GM19463 (cell line): ENCODE data around the gene FBN1.

Experiments
- ATAC-seq: cut with Tn5 transposase; IDR thresholded peaks from one replicate; pipeline ENCODE4 v1.9.1; 2021; ENCODE audit warnings: mild to moderate bottlenecking, moderate library complexity; ENCODE audit not compliant: unreplicated experiment

The FBN1 gene

GRCh38 chr15:48442011-48442410 lies 203.5 kb downstream of the FBN1 start:
- no peak for ATAC-seq

- no peak for ATAC-seq
These were observed 205.4 kb downstream of the FBN1 start for GRCh38 chr15:48440084-48440483.

- ATAC-seq, result no peak
These were observed 208.3 kb downstream of the FBN1 start for GRCh38 chr15:48437178-48437577.

GRCh38 chr15:48435321-48435720 lies 210.2 kb downstream of the FBN1 start:
- no peak for ATAC-seq

GRCh38 chr15:48433226-48433886 lies 212.2 kb downstream of the FBN1 start:
- peak; percentile 95 for ATAC-seq

GRCh38 chr15:48432688-48433087 lies 212.8 kb downstream of the FBN1 start:
- ATAC-seq, result no peak

GRCh38 chr15:48427960-48428547 lies 217.5 kb downstream of the FBN1 start:
- no peak for ATAC-seq

GRCh38 chr15:48427479-48427878 lies 218.0 kb downstream of the FBN1 start:
- no peak for ATAC-seq

- ATAC-seq, result no peak
These were observed 218.6 kb downstream of the FBN1 start for GRCh38 chr15:48426941-48427340.

- ATAC-seq, result no peak
These were observed 219.5 kb downstream of the FBN1 start for GRCh38 chr15:48426044-48426443.

- no peak for ATAC-seq
These were observed 220.5 kb downstream of the FBN1 start for GRCh38 chr15:48425051-48425450.

- no peak for ATAC-seq
These were observed 221.5 kb downstream of the FBN1 start for GRCh38 chr15:48423896-48424475.

GRCh38 chr15:48423342-48423741 lies 222.2 kb downstream of the FBN1 start:
- no peak for ATAC-seq

GRCh38 chr15:48422401-48422800 lies 223.1 kb downstream of the FBN1 start:
- ATAC-seq, result no peak

- no peak for ATAC-seq
These were observed 224.1 kb downstream of the FBN1 start for GRCh38 chr15:48421362-48421761.

GRCh38 chr15:48419896-48420295 lies 225.6 kb downstream of the FBN1 start:
- ATAC-seq, result no peak

GRCh38 chr15:48418343-48418742 lies 227.2 kb downstream of the FBN1 start:
- ATAC-seq, result no peak

- ATAC-seq, result no peak
These were observed 229.2 kb downstream of the FBN1 start for GRCh38 chr15:48416301-48416700.

GRCh38 chr15:48415036-48415886 lies 230.2 kb downstream of the FBN1 start:
- ATAC-seq, result no peak

- no peak for ATAC-seq
These were observed 231.5 kb downstream of the FBN1 start for GRCh38 chr15:48414015-48414414.

GRCh38 chr15:48413304-48413703 lies 232.2 kb downstream of the FBN1 start:
- ATAC-seq, result no peak
